Measurements from ENCODE around the gene FGD2.
"Not testable (repeated sequence)": the region's sequence is repeated elsewhere in the genome, so short reads cannot be mapped to it uniquely, and the experiment has no call there.

Gene FGD2

DNA sequence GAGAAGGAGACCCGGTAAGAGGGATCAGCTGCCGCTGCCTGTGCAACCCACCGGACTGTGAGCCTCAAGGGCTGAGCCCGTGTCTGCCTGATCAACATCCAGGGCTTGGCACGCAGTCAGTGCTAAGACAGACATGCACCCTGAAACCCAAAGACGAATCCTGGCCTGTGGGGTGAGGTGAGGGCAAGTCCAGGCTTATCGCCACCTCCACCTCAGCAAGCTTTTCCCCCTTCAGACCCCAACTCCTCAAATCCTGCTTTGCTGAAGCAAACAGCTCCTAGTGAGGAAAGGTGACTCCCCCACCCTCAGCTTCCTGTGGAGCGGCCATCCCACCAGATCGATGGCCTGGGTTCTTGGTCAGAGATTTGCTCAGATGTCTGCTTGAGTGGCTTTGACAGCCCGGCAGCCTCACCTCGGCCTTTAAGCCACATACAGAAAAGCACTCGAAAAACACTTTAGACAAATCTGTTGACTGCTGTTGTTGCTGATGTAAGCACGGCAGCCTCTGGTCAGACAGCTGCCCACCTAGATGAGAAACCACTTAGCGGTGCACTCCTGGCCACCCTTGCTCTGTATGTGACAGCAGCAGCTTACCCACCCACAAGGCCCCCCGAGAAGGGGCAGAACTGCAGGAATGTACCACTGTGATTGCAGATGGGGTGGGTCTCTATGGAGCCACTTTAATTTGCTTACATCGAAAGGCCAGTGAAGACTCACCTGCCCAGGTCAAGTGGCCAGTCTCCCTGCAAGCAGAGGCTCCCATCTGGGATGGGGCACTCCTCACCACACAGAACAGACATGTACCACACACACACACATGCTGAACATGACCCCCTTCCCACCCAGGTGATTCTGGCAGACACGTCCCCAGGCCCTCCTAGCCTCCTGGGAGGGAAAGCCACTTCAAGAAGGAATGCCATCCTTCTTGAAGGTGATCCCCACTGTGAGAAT is 34.3 kb upstream of the FGD2 start:
- no peak for DNase-seq

DNA sequence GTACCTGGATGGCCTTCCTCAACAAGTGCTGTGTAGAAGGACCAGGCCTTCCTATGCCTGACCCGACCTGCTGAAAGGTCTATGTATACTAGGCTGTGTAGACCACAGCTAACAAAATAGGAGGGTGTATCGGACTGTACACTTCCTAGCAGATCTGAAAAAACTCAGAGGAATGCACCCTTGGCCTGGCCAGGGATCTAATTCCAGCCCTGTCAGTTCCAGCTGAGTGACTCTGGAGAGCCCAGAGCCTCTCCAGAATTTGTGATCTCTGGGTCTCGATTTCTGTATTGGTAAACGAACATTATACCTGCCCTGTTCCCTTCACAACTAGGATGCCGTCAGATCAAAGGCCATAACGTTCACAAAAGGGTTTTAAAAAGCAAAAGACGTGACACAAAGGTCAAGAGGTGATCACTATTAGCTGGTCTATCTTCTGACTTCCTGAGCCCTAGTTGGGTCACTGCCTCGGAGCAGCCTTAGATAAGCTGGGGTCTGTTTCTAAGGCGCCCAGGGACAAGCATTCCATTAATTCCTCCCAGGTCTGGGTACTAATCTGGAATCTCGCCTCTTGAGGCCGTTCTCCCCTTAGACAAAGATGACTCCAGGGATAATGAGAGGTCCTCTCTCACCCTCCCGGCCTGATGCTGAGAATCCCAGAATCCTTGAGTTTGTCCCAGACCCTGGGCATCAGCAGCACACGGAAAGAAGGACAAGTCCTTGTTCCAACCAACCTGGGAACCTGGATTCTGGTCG is 33.4 kb upstream of the FGD2 start:
- no peak for DNase-seq

DNA sequence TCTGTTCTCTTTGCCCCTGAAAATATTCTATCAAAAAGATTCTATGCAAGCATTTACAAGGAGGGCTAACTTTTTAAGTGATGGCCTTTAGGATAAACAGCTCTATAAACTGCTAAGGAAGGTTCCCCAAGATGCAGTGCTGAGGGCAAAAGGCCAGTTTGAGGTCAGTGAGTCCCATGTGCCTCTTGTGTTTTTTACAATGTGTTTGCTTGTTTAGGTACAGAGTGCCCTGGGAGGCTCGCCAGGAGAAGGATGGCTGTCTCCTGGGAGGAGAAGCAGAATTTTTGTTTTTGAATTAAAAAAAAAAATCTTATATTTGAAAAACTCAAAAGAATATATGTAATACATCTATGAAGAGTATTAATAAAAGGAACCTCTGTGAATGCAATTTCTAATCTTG is 32.3 kb upstream of the FGD2 start:
- DNase-seq = no peak

DNA sequence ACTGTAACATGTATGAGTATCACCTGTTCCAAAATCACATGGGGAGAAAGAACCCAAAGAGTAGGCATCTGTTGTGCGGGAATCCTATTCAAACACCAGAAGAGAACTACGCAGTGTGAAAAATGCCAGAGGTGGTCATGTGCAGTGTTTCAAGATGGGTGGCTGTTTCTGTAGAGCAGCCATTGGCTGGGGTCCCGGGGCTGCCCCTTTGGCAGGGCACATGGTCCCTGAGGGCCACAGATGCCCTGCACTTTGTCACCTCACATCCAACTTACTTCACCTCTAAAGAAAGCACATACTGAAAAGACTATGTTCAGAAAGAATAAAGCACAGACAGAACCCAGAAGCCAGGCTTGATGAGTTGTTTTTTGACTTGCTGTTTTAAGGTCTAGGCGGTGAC is 31.8 kb upstream of the FGD2 start:
- DNase-seq = no peak

DNA sequence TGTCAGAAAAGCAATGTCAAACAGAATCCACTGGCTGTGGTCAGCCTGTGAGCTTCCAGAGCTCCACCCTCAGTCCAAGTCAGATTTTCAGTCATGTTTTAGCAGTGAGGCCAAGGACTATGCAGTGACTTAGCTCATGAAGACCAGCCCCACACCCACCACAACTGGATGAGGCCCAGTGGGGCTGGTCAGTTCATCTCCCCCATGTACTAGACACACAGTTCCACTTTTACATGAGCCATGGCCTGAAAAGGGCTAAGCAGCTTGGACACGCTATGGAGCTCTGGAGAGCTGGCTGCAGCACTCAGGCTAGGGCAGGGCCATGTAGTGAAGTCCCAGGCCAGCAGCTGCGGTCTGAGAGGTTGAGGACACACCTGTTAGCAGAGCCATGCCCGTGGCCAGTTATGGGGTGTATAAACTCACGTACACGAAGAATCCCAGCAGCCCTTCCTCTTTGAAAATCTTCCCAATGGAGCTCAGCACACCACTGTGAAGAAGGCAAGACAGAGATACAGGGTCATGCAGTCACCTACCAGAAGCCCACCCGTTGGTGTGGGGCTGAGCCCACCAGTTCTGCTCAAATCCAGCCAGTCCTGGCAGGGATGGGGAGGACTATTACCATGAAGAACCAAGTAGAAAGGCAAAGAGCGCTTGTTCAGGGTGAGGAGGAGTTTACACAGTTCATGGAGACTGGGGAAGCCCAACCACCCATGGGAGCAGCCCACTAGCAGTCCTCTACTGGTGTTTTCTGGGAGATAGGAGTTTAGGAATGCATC is 30.0 kb upstream of the FGD2 start:
- DNase-seq = no peak

DNA sequence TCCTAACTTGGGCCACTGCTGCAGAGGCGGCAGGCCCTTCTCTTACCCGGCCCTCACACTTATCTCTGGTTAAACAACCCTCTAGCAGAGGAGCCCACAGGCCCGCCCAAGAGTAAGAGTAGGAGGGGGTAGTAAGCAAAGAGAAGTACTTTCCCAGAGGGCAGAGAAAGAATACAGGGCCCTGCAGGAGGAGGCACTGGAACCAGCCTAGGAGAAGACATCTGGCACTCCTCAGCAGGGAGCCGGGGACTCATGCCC is 29.5 kb upstream of the FGD2 start:
- DNase-seq = no peak

DNA sequence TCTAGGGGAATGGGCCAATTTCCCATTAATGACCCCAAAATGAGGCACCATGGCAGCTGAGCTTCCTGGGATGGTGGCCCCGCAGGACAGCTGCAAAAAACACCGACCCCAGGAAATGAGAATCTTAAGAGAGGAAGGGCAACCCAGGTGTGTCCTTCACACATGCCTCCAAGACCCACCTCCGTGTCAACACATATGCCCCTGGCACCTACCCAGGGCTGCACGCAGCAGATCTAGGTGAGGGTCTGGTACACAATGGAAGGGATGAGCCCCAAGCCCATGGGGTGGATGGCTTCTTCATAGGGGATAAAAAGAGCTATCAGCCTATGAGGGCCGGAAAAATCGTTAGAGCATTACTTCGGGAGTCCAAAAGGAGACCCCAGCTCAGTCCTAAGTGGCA is 28.9 kb upstream of the FGD2 start:
- DNase-seq = no peak

DNA sequence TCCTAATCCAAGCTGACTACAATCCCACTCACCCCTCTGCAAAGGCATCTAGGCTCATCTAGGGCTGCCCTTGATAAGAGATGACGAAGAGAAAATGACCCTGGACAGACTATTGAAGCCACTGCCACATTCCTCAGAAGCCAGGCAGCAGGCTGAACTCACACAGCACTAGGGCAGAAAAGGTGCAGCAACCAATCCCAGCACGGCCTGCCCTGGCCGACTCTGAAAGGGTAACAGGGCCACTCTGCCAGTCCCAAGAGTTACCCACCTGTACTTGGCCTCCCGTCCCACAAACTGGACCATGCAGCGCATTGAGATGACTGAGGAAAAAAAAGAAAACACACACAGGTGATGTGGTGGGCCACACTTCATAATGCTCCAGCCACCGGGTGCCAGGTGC is 28.5 kb upstream of the FGD2 start:
- no peak for DNase-seq

DNA sequence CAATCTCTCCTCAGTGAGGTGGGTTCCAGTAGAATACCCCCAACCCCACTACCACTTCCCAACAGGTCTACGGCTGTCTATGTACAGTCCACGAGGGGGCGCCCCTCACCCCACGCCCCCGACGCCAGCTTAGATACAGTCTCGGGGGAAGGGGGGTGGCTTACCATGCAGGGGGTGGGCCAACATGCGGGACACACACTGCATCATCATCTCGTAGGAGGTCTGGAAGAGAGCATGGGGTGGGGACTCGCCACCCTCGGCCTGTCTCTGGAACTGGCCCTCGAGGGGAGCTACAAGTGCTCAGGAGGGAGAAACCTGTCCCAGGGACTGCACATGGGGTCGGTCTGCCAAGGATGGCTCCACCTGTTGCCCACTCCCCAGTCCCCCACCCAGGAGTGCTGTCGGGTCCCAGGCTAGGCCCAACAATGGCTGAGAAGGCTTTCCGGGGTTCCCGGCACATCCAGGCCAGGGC is 27.9 kb upstream of the FGD2 start:
- no peak for DNase-seq

DNA sequence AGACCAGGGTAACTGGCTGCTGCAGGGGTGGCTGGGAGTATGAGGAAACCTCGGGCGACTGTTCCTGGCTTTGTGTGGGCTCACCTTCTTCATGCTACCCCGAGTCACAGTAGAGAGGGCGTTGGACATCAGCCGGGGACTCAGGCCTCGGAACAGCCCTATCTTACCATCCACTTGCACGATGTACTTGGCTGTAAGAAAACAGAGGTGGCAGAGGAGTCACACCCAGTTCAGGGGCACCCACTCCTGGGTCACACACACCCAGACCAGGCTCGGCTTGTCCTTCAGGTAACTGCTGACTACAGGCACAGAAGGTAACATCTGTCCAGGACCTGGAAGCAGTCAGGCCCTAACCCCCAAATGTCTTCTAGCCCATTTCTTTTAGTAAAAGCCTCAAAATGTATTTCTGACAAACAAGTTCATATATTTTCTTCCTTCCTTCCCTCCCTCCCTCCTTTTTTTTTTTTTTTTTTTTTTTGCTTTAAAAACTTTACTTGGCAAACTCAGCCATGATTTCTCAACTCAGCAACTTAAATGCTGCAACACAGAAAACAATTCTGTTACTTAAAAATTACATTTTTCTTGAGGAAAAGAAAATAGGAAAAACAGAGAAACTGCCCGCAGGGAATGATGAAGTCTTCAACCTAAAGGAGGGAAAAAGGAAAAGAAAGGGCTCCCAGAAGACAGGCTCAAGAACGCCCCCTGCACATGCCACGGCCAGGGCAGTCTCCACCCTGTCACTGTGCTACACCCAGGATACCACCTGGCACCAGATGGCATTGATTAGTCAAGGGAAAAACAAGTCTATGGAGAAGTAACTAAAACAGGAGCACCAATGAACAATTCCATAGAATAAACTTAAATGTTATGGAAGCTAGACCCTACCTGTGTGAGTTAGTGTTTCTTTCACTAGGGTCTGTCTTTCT is 26.8 kb upstream of the FGD2 start:
- no peak for DNase-seq

DNA sequence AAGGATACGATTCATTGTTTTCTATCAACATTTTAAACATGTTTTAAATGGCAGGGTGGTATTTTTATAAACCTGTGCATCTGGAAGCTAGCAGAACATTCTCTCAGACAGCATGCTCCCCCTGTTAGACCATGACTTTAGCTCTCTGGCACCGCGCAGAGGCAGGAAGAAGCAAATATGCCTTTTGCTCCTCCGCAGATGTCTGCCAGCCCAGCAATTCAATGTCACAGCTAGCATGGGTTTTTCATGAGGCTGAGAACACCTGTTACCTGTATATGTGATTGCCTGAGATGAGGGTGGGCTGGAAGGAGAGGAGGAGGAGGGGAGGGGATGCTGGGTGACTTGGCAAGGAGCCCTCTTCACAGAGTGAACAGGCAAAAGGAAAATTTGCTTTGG is 26.1 kb upstream of the FGD2 start:
- DNase-seq = no peak

DNA sequence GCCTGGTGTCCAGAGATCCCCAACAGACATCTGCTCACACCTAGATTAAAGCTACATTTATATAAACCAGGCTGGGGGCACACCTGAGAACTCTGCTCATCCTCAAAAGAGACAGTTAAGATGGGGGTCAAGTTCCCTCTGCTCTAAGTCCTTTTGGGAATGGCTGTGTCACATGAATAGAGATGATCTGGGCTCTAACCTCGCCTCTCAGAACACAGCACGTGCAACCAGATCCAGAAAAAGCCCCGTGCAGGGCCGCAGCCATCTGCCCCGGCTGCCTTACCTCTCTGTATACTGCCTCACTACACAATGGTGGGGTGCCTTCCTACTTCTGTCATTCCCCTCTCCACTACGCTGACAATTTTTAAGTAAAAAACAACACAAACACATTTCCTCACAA is 25.3 kb upstream of the FGD2 start:
- no peak for DNase-seq

DNA sequence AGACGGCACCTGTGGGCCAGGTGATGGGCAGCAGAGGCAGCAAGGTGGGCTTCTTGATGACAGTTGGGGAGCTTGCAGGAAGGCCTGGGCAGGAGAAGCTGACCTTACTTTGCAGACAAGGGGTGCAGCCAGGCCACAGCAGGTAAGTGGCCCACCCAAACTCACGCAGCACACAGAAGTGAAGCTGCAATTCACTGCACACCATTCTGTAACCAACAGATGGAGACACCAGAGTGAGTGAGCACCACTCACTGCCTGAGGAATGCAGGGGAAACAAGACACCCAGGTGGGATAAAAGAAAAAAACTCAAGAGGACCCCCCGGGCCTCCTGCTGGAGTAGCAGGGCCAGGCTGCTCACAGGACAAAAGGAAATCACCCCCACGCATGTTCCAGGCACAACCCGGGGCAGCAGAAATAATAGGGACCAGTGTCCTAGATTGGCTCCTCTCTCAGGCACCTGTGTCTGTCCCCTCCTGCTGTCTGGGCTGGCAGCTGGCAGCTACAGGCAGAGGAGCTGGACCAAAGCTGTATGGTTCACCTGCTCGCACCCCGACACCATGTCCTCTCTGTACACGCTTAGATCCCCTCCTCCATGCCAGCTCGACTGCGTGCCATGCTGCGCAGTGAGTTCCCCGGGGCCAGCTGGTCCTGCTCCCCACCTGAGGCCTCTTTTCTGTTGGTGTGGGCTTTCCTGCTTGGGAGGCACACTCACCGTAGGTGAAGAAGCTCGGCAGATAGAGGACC is 24.4 kb upstream of the FGD2 start:
- DNase-seq = no peak

DNA sequence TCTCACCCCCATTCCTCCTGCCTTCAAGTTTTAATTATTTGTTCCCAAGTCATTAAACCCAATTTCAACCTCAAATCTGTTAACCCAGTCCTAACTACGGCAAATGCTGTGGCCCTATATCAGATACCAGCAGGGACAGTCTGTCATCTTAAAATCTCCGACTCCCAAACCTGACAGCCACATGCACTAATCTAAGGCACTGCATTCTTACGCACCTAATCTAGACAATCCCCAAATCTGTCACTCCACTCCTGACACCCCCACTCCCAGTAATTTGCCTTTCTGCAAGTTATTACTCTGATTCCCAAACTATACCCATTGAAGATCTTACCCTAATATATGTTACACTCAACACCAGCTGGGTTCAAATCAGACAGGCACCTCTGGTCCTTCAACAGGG is 21.9 kb upstream of the FGD2 start:
- DNase-seq = no peak

DNA sequence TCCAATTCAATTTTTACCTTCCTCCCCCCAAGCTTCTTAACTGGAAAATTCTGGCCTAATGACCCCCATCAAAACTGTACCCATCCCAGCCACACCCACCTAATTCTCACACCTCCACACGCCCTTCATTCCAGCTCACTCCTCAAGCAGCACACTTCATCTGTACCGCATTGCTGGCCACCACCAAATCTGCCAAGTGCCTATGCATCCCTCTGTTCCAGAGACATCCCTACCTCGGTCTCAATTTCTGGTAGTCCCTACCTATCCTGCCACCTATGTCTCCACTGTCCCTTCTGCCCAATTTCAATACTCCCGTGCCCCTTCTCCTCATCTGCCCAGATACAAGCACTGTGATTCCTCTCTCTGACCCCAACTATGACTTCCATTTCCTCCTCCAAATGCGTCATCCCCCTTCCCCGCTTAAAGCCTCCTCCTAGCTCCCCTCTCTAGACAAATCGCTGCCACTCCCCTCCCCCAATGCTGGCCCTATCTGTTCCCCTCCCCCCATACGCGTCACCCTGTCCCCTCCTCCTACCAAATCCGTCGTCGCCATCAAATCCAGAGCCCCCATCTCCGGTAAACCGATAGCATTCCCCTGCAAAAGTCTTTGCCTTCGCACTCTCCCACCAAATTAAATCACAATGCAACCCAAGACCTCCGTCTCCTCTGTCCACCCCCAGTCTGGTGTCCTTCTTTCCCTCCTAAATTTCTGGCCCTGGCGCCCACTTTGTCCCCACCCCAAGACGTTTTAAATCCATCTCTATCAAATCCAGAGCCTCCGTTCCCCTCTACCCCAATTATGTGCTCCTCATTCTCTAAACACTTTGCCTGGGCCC is 20.7 kb upstream of the FGD2 start:
- DNase-seq = no peak

DNA sequence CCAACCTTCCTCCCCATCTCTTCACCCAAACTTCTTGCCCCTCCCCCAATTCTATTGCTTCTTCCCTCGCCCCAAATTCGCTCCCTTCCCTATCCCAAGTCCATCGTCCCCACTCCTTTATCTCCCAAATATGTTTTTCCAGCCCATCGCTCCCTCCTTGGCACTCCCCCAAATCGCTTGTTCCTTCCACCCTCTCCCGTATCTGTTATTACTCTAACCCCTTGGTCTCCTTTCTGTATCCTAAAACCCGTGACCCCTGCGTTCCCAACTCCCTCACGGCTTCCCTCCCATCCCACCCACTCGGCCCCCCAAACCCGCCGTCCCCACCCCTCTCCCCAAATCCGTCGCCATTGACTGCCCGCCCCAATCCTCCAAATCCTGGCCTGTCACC is 20.0 kb upstream of the FGD2 start:
- DNase-seq = no peak

DNA sequence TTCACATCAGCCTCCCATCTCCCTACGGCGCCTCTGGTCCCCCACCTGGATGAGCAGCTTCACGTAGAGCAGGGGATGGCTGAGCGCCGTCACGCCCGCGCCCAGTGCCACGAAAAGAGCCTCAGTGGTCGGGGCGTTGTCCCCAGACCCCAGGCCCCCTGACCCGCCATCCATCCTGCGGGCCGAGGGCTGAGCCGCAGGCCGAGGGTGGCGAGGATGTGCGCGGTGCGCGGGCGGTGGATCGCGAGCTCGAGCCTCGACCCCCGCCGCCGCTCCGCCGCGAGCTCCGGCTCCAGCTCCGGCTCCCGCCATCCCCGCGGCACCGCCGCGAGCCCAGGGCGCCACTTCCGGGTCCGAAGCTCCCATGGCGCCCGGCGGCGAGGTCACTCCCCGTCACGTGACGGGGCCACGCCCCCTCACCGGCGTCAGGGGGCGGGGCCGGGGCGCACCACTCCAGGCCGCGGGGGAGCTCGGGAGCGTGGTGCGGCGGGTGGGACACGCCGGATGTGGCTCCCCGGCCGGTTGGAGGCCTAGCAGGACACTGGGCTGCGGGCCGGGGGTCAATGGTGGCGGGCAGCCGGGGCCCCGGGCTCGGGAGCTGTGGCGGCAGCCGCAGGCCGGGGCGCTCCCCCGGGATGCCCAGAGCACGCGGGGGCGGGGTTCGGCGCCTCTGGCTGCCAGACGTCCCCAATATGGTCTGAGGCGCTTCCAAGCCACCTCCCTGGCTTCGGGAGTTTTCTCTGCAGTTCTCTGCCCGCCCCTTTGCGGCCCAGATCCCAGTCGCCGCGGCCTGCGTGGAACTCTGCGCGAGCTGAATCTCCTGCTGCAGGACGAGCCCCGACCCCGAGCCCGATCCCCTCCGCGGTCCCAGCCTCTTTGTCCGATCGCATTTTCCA is 19.4 kb upstream of the FGD2 start, which contains the start of gene MTCH1:
Gene MTCH1 (minus strand): TSS at position 389 of the 896 bp plus-strand sequence. CDS start 23 bp downstream, at position 366.
- DNase-seq = peak; percentile 68

DNA sequence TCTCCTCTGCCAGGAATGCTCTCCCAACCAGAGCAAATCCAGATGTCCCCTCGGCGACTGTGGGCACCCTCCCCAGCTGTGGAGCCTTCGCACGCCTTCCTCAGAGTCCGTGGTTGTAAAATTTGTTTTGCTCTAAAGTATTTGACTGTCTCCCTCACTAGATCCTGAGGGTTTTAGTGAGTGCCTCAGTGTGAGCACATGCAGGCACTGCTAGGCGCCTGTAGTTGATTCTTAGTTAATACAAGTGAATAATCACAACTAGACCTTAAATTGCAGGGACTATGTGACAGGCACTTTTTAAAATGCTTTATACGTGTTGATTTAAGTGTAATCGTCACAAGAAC is 18.8 kb upstream of the FGD2 start:
- DNase-seq = no peak

DNA sequence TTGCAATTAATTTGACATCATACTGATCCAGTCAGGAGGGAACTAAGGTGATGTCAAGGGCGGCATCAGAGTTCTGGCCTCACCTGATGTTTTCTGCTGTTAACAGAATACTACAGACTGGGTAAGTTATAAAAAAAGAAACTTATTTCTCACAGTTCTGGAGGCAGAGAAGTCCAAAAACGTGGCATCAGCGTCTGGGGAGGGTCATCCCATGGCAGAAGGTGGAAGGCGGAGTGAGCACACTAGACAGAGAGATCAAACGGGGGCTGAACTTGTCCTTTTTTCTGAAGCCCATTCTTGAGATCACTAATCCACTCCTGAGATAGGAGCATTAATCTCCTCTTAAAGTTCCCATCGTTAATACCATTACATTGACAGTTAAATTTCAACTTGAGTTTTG is 16.2 kb upstream of the FGD2 start:
- no peak for DNase-seq

DNA sequence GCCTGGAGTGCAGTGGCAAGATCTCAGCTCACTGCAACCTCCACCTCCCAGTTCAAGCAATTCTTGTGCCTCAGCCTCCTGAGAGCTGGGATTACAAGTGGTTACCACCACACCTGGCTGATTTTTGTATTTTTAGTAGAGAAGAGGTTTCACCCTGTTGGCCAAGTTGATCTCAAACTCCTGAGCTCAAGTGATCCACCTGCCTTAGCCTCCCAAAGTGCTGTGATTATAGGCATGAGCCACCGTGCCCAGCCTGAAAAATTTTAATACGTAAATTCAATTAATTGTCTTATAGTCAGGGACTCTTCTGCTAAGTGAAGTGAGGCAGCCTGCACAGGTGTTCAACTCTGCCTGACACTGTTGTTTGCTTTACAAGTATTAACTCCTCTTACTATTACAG is 15.1 kb upstream of the FGD2 start:
- not testable (repeated sequence) for DNase-seq
